Stimulated activated CD8-positive, alpha-beta memory T cell treated with anti-CD3 and anti-CD28 coated beads, Interleukin-12 subunit alpha, Interleukin-12 subunit beta, amount 100 ng/mL, for 4 hours (primary cell): ENCODE measurements around the gene KIF5B.
"Not testable (repeated sequence)": the region's sequence is repeated elsewhere in the genome, so short reads cannot be mapped to it uniquely, and the experiment has no call there.

Experiments used
- DNase-seq: peaks from one replicate; pipeline ENCODE4 v3.0.0-alpha.2; 2020; ENCODE audit warnings: low read depth

KIF5B gene

GRCh38 chr10:32059472-32059871 is 3.2 kb upstream of the KIF5B start:
- no peak for DNase-seq

- no peak for DNase-seq
Observed at GRCh38 chr10:32057036-32057372, 779 bp upstream of the KIF5B start.

DNA sequence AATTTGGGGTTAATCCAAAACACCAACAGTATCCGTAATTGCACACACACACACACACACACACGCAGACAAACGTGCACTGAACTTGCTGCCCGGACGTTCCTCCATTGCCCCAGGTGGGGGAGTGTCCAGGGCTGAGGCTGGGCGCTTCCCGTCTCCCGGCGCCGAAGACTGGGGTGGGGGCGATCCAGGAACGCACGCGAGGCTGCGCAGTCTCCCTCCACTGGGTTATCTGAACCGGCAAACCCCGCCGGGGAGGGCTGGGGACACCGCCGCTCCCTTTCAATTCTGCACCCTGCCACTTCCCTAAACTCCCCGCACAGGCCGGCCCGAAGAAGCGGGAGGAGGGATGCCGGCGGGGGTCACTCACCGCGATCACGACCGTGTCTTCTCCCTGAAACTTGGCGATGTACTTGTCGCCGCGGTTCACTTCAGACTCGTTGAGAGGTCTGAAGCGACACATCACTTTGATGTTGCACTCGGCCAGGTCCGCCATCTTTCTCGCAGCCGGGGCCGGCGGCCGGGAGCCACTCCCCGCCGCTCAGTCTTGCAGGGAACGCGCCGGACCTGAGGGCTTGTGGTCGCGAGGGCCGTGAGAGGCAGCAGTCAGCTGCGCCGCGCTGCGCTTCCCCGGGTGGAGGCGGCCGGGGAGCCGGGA is 618 bp downstream of the KIF5B start:
- DNase-seq: no peak

- no peak for DNase-seq
Observed at GRCh38 chr10:32054094-32054493, 2.1 kb downstream of the KIF5B start.

- not testable (repeated sequence) for DNase-seq
Observed at GRCh38 chr10:32053392-32053791, 2.8 kb downstream of the KIF5B start.

DNA sequence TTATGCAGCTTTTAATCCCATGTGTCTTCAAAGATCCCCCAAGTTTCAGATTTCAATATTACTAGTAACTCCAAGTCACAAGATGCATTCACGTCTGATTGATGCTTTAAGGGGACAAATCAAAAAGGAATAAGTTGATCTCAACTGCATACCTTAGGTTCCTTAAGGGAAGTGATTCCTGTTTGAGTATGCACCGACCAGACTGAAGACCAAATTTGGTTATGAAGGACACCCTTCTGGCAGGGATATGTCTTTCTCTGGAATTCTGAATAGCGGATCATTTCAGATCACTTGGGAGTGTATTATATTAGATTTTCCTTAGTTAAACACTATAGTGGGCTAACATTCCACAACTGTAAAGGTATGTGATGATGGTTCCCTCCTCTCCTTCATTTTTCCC is 4.3 kb downstream of the KIF5B start:
- DNase-seq: no peak

DNA sequence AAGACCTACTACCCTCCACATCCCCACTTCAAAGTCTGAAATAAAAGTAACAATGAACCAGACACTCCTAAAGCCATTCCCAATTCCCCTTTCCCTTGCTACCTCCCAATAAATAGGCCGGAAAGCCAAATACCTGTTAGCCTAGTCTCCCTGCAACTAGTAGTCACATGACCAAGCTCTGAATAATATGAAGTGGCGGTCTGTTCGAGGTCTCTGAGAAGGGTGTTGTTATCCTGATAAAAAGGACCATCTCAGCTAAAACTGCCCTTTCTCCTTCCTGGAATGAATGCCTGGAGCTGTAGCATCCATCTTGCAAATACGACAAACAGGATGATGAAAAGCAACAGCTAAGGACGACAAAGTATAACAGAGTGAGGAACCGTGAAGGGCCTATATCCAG is 6.0 kb downstream of the KIF5B start:
- DNase-seq: no peak

DNA sequence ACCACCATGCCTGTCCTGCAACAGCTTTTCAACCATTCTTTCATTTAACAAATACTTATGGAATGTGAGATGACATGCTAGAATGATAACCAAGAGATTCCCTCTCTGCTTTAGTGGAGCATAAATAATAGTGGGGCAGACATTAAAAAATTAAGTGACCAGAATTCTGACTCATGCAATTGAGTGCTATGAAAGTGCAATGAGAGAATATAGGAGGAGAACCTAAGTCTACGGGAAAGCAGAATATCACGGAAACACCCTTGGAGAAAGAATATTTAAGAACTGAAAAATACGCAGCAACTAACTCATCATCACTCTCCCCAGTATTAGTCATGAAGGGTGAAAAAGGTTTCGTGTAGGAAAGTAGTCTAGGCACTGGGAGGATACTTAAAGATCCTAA is 7.1 kb downstream of the KIF5B start:
- DNase-seq: no peak

DNA sequence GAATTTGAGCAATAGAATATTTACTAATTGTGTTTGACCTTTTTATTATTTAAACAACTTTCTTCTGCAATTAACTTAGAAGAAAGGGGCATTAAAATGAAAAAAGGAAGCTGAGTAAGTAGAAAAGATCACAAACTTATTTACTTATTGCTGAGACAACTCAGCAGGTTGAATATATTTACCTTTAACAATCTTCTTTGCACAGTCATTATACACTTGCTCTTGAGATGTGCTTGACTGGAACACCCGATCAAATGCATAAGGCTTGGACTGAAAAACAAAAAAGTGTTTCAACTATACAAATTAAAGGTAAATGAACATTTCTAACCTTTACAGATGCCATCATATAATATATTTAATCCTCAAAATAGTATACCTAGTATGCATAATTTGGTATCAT is 7.9 kb downstream of the KIF5B start:
- no peak for DNase-seq

- DNase-seq: no peak
Observed at GRCh38 chr10:32047881-32048280, 8.3 kb downstream of the KIF5B start.

GRCh38 chr10:32046151-32046550 is 10.1 kb downstream of the KIF5B start:
- no peak for DNase-seq

DNA sequence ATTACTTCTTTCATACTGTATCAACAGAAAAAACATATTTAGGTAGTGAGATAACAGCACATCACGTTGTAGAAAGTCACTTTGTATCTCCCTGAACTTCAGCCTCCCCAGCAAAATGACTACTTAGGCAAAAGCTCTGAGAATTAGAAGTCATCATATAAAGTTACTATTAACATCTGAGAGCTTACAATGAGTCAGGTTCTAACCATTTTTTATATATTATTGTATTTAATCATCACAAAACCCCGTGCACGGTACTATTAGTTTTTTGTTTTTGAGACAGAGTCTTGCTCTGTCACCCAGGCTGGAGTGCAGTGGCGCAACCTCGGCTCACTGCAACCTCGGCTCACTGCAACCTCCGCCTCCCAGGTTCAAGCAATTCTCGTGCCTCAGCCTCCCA is 13.5 kb downstream of the KIF5B start:
- DNase-seq: not testable (repeated sequence)

GRCh38 chr10:32041290-32042028 is 14.8 kb downstream of the KIF5B start:
- DNase-seq: no peak

GRCh38 chr10:32039734-32040133 is 16.5 kb downstream of the KIF5B start:
- no peak for DNase-seq

GRCh38 chr10:32038777-32039176 is 17.4 kb downstream of the KIF5B start:
- DNase-seq: no peak

- DNase-seq: no peak
Observed at GRCh38 chr10:32036922-32037321, 19.3 kb downstream of the KIF5B start.

- no peak for DNase-seq
Observed at GRCh38 chr10:32035038-32035437, 21.2 kb downstream of the KIF5B start.

- no peak for DNase-seq
Observed at GRCh38 chr10:32033171-32033570, 23.1 kb downstream of the KIF5B start.

DNA sequence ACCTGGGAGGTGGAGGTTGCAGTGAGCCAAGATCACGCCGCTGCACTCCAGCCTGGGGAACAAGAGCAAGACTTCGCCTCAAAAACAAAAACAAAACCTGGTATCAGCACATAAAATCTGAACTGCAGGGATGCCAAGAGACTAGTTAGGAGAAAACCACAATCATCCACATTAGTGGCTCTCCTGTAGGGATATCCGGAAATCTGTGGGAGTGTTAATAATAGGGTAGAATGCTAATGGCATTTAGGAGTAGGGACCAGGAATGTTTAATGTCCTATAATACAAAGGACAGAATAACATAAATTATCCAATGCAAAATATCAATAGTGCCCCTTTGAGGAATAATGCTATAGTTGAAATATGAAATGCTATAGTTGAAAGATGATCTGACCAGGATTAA is 24.3 kb downstream of the KIF5B start:
- DNase-seq: no peak

- DNase-seq: no peak
Observed at GRCh38 chr10:32031424-32031823, 24.8 kb downstream of the KIF5B start.

DNA sequence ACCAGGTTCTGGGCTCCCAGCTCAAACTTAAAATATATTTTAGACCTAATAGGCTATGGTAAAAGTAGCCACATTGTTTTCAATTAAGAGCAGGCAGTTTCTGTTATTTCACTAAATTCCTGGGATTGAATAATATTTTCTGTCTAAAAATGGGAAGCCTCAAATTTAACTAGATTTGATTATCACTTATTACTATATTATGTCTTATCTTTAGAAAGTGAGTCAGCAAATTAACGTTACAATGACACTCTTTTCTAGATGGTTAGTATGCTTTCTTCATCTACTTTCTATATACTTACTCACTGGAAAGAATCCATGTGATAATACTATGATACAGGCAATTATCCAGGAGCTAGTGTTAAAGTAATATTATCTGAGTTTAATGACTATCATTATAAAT is 27.5 kb downstream of the KIF5B start:
- DNase-seq: no peak

GRCh38 chr10:32023264-32023663 is 33.0 kb downstream of the KIF5B start:
- no peak for DNase-seq

- no peak for DNase-seq
Observed at GRCh38 chr10:32017044-32017443, 39.2 kb downstream of the KIF5B start.

DNA sequence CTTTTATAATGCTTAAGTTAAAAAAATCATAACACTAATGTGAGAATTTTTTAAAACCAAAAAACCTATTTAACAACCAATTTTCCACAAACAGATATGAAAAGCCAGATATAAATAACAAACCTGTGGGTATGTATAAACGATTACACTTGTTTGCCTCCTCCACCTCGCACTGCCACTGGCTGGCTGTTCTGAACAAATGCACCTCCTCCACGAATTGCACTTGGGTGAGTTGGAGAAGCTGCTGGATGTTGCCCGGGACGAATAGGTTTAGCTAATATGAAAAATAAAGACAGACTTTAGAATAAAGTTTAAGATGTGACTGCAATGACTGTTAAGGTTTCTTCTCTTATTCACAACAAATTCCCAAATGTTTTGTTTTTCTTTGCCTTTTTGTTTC is 40.8 kb downstream of the KIF5B start:
- no peak for DNase-seq
